GDM1 (cell line): ENCODE data around the gene VAMP8.
A peak's percentile ranks its signal among the peaks of the same experiment; 100 is the strongest.
"Not testable (repeated sequence)": the region's sequence is repeated elsewhere in the genome, so short reads cannot be mapped to it uniquely, and the experiment has no call there.

Source experiments
- DNase-seq: peaks from one replicate; lab custom pipeline; 2025; lab: John Stamatoyannopoulos, UW

Gene VAMP8

DNA sequence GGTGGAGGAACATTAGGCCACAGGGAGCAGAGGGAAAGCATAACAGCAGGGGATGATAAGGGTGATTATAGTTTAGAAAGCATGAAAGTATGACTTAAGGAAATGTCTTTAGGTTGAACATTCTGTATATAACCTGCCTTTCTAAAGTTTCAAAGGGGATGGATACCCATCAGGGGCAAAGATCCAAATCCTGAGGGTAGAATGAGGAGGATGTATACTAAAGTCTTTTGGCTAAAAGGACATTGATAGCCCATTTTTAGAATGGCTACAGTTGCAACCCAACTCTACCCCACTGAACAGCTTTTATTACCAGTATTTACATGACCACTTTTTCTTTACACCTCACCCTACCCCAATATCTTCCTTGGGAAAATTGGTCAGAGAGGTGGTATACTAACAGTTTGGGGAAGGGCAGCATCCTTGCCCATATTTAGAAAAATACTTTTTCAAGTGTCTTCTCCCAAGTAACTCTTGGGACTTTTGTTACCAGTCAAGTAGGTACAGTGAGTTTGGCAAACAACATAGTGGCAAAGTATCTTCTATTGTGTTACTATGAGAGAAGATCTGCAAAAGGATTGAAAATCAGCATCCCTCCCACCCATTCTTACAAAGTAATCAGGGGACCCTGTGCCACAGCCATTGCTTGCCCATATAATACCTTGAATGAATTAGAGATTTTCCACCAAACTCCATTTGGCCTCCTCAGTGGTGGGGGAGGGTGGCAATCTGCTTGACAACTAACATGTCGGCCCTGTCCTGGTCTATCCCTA lies 30.1 kb upstream of the VAMP8 start:
- DNase-seq = no peak

DNA sequence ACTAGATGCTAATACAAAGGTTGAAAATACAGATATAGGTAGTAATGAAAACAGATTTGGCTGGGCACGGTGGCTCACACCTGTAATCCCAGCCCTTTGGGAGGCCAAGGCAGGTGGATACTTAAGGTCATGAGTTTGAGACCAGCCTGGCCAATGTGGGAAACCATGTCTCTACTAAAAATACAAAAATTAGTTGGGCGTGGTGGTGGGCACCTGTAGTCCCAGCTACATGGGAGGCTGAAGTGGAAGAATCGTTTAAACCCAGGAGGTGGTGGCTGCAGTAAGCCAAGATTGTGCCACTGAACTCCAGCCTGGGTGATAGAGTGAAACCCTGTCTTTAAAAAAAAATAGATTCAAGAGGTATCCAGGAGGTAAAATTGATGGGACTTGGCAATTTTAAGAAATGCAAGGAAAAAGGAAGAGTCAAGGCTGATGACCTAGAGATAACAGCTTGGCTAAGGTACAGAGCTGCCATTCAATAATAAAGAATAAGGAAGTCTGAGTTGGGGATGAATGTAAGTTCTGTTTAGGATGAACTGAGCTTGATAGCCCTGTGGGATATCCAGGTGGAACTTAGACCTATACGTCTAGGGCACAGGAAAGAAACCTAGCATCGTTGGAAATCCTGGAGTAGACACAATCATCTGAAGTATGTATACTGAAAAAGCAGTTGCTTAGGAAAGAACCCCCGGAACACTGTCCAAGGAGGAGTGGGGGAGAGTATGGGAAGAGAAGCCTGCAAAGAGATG lies 29.4 kb upstream of the VAMP8 start:
- DNase-seq = no peak

DNA sequence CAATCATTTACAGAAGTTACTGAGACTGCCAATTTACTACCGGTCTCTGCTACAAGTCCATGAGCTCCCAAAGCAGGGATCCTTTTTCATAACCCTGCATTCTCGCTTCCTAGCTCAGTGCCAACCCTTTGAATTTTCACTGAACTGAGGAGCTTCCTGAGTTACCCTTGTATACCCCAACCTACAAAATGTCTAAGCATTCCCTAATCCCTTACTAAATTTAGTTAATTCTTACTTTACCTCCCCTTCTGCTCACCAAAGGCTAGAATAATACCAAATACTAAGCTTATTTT lies 28.8 kb upstream of the VAMP8 start:
- no peak for DNase-seq

DNA sequence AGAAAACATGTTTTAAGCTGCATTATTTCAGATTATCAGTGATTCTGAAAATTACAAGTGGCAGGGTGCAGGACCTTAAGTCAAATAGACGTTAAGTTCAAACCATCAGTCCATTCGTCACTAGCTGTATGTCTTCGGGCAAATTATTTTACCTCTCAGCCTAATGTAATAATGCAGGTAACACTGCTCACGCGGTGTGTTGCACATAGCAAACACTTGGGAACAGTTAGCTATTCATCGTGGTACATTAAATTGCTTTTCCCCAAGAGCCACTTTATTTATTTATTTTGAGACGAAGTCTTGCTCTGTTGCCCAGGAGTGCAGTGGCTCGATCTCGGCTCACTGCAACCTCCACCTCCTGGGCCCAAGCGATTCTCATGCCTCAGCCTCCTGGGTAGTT lies 28.3 kb upstream of the VAMP8 start:
- no peak for DNase-seq

DNA sequence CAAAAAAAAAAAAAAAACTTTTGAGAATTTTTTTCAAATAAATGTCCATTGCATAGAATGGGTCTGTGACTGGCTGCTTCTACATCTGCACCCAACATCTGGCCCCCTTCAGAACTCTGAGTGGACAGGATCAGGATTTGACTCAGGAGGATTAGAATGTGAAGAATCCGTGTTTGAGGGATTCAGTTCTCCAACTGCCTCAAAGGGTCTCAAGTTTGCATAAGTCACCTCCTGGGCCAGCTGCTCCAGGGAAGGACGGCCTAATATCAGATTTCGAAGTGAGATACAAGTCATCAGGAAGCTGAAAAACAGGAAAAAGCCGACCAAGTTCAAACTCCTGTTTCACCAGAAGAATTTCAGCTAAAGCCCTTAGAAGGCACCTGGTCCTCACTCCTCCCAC lies 27.6 kb upstream of the VAMP8 start:
- DNase-seq = no peak

DNA sequence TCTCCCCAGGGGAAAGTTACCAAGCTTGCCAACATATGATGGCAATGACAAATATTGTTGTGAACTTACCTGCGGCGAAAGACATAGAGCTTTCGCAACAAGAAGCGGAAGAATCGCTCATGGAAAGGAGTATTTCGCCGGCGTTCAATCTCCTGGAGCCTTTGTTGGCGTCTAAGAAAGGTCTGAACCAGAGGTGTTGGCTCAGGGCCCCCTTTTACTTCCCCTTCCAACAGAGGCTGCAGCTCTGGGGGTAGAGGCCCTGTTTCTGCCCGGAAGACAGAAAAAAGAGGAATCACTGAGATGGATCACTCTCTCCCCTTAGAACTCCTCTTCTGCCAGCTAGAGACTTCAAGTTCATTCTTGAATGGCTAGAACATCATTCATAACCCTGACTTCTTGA lies 26.9 kb upstream of the VAMP8 start:
- DNase-seq = peak; percentile 46

DNA sequence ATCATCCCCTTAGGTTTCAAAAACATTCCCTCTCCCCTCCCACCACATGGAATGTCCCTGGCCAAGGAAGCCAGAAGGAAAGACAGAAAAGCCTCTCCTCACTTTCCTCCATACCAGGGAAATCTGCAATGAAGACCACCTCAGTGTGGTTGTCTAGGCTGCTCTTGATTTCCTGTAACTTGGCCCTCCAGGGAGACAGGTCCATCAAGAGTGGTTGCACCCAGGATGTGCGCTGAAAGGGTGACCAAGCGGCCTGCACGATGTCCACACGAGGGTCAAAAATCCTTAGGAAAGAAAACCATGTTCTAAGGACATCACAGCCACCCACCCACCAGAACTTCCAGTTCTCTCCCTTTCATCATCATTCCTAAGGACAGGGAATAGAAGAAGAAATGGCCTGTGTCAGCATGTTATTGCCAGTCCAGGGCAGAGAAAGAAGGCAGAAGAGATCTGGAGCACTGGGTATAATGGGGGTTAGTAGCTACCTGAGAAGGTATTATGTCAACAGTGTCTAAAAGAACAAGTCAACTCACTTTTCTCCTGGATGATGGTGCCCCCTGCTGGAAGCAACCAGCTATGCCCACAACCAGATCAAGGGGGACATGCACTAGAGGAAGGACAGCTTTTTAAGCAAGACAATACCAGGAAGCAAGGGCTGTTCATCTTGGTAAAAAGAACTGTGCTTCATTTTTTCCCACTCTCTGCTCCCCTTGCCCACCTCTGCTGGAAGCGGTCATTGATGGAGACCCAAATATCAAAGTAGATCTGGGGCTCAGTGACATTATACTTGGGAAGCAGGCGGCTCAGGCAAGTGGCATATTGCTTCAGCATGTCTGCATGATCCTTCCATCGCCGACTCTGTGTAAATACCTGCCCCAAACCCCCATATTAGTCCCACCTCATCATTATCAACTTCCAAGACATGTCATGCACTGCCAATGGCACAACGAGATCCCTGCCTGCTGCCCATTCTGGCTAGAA lies 25.4 kb upstream of the VAMP8 start:
- DNase-seq = peak; percentile 69

DNA sequence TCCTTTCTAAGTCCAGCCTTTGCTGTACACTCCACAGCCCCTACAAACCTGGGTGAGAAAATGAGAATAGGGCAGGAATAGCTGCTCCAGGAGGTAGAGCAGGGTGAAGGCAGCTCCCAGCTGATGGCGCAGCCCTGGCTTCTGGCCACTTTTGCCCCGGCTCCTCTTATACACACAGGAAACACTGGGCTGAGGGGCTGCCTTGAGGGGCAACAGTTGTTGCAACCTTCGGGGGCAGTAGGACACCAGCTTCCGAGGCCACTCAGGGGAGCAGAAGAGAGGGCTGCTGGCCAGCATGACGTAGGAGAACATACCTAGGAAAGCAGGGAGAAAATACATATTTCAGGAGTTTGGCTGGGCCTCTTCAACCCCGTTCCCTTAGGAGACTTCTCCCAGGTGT lies 24.2 kb upstream of the VAMP8 start:
- DNase-seq = no peak

DNA sequence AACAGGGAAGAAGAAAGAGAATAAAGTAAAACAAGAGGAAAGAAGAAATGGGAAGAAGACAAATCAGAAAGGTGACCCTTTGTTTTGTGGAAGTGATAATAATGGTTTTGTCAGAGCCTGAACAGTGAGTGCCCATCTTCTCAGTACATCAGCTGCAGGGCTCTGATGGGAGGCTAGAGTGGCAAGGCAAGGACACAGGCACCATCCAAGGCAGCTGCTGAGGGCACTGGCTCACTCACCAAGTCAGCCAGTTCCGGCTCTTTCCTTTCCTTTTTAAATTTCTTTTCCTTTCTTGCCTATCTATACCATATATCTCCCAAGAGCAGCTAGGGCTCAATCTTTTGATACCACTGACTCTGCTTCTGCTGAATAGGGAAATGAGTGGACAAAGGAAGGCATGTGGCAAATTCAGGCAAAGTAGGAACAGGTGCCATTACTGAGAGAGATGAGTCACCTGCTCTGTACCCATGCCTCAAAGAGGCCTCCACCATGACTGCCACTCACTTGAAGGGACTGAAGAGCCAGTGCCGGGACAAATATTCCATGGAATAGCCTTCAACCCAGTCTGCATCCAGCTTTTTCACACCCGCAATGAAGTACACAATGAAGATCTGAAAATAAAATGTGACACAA lies 22.3 kb upstream of the VAMP8 start:
- DNase-seq = no peak

- DNase-seq = no peak
These were observed 20.3 kb upstream of the VAMP8 start for GRCh38 chr2:85557130-85557529.

DNA sequence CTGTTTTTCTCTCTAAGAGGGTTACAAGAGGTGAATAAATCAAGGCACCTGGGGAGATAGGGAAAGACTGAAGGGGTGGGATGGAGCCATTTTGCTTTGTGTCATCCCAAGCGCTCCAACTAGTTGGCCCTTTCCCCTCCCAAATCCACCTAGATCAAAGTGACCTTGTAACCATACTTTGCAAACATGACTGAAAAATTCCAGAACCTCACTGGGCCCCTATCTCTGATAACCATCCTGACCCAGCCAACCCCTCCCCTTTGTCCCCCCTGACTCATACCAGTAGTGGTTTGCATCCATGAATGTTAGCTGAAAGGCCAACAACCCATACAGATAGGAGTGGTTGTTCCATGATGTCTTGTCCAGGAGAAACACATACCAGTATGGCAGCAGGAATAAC lies 19.2 kb upstream of the VAMP8 start:
- no peak for DNase-seq

DNA sequence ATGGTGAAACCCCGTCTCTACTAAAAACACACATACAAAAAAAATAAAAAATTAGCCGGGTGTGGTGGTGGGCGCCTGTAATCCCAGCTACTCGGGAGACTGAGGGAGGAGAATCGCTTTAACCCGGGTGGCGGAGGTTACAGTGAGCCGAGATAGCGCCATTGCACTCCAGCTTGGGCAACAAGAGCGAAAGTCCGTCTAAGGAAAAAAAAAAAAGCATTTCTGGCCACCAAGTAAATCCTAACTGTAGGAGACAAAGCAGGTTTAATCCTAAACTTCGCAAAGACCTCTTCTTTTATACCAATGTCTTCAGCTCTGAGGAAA lies 17.0 kb upstream of the VAMP8 start:
- DNase-seq = not testable (repeated sequence)

- no peak for DNase-seq
These were observed 16.5 kb upstream of the VAMP8 start for GRCh38 chr2:85560812-85561279.

GRCh38 chr2:85561280-85562212 lies 15.8 kb upstream of the VAMP8 start, which contains the start of gene GGCX:
Gene GGCX (minus strand): TSS chr2:85561493. CDS start chr2:85561428, 65 bp downstream.
- DNase-seq = peak; percentile 93

- DNase-seq = peak; percentile 24
These were observed 13.2 kb upstream of the VAMP8 start for GRCh38 chr2:85564144-85564563.

- no peak for DNase-seq
These were observed 11.1 kb upstream of the VAMP8 start for GRCh38 chr2:85566265-85566664.

GRCh38 chr2:85575739-85576138 lies 1.6 kb upstream of the VAMP8 start:
- DNase-seq = no peak

GRCh38 chr2:85577063-85577385 lies 362 bp upstream of the VAMP8 start:
- DNase-seq = no peak

DNA sequence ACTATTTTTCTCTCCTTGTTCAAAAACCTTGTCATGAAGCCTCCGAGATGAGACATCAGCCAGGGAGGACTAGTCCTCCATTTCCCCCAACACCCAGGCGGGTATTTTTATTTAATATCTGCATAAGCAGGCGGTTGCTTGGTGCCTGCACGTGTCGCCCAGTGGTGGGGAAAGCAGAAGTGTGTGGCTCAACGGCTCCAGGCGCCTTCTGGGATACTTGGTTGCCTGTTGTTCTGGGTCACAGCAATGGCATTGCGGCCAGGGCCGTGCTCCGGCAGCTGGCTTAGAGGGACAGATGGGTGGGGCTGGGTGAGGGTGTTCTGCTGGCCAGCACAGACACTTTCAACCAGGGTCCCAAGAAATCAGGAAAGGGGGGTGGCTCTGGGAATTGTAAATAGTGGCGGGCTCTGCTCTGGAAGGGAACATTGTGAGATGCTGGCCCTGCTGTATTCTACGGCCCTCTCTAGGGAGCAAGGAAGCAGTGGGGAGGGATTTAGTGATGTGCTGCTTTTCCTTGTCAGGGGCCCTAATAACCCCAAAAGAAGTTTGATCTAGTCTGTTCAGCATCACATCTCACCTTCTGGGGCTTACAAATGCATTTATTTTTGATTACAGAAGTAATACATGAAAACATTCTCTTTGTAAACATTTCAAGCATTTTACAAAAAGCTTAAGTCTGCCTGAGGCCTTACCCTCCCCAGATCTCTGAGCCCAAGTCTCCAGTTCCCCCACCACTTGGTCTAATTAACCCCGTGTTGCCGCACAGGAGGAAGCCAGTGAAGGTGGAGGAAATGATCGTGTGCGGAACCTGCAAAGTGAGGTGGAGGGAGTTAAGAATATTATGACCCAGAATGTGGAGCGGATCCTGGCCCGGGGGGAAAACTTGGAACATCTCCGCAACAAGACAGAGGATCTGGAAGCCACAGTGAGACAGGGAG lies 1.1 kb downstream of the VAMP8 start:
- DNase-seq = peak; percentile 64
